Brain pericyte (primary cell): ENCODE results near the gene SGSH.
A peak's percentile ranks its signal among the peaks of the same experiment; 100 is the strongest.
"Not testable (repeated sequence)": the region's sequence is repeated elsewhere in the genome, so short reads cannot be mapped to it uniquely, and the experiment has no call there.

ENCODE experiments used
- DNase-seq: peaks from one replicate; pipeline ENCODE4 v3.0.0-alpha.2; 2012; ENCODE audit warnings: low read depth, low spot score

The SGSH gene

DNA sequence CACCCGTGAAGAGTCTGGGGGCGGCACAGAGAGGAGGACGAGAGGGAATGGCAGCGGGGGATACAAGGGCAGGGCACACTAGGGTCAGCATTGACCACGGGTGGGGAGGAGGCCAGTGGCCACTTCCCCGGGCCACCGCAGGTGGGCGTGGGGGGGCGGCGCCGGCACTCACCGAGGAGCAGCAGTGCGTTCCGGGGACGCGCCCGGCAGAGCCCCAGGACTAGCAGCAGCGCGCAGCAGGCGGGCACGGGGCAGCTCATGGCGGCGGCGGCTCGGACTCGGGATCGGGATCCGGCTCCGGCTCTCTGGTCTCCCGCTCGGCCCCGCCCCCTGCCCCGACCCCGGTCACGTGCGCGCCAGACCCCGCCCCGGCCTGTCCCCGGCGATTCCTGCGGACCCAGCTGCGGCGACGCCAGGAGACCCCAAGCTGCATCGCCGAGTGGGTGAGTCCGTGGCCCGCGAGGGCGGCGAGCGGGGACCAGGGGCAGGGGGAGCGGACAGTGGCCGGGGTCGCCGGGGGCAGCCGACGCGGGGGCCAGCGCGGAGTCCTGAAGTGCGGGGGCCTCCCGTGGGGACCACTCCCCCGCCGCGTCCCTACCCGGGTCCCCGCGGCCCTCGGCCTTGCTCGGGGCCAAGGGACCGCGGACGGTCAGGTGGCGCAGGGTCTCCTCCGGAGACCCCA is at the start of gene SGSH, which contains the start of gene SLC26A11:
SGSH (minus strand) TSS at position 280 of the 682 bp plus-strand sequence; CDS start at position 260, 20 bp downstream.
SLC26A11 (plus strand) TSS at position 374 of the 682 bp plus-strand sequence. CDS start 1,134 bp downstream, outside the sequence.
- DNase-seq = no peak

DNA sequence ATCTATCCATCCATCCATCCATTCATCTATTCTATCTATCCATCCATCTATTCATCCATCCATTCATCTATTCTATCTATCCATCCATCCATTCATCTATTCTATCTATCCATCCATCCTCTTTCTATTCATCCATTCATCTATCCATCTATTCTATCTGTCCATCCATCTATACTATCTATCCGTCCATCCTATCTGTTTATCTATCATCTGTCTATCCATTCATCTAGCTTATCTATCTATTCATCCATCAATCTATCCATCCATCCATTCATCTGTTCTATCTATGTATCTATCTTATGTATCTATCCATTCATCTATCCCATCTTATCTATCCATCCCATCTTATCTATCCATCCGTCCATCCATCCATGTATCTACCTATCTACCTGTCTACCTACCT is 49.3 kb upstream of the SGSH start:
- DNase-seq = no peak

DNA sequence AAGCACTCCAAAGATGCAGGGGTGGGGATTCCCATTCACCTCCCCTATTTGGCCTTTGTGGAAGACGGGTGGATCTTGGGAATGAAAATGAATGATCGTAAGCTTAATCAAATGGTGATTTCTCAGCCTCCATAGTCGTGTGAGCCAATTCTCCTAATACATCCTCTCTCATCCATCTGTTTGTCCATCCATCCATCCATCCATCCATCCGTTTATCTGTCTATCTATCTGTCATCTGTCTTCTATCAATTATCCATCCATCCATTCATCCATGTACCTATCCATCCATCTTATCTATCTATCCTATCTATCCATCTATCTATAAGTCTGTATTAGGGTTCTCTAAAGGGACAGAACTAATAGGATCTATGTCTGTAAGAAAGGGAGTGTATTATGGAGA is 48.3 kb upstream of the SGSH start:
- DNase-seq = no peak

DNA sequence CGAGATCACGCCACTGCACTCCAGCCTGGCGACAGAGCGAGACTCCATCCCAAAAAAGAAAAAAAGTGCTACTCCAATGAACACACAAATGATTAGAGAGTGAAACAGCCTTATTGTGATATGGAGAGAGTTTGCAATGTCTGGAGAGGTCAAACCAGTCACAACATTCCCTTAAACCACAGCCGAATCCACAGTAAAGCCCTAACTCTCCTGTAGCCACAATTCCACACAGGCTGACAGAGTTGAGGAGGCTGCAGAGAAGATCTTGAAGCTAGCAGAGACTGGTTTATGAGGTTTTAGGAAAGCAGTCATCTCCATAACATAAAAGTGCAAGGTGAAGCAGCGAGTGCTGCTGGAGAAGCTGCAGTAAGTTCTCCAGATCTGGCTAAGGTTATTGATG is 47.3 kb upstream of the SGSH start:
- DNase-seq = no peak

DNA sequence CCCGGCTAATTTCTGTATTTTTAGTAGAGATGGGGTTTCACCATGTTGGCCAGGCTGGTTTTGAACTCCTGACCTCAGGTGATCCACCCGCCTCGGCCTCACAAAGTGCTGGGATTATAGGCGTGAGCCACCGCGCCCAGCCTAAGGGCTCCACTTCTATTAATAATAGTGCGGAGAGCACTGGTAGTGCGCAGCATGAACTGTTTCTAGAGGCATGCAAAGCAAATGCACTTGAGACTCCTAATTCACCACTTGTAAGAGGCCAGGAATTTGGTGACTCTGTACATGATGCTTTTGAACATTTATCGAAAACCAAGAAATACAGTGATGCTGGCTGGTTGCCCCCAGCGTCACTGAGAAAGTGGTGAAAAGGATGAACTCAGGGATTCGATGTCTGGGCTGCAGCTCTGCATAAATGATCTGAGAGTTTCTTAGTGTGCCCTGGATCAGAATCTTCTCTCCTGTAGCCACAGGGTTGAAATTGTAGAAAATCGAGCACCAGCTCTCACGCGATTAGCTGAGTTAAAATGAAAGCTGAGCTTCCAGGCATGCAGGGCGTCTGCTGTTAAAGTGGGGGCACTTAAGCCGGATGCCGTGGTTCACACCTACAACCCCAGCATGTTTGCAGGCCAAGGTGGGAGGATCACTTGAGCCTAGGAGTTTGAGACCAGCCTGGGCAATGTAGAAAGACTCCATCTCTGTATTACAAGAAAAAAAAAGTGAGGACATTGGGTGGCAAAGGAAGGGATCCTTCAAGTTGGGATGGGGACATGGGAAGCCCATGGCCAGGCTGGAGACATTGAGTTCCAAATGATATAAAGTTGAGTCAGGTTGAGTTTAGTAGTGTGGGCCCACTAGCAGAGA is 45.3 kb upstream of the SGSH start:
- DNase-seq = no peak

- no peak for DNase-seq
Measured at GRCh38 chr17:80264205-80265075, 44.3 kb upstream of the SGSH start.

GRCh38 chr17:80263253-80264204 is 43.4 kb upstream of the SGSH start:
- peak; percentile 65 for DNase-seq

DNA sequence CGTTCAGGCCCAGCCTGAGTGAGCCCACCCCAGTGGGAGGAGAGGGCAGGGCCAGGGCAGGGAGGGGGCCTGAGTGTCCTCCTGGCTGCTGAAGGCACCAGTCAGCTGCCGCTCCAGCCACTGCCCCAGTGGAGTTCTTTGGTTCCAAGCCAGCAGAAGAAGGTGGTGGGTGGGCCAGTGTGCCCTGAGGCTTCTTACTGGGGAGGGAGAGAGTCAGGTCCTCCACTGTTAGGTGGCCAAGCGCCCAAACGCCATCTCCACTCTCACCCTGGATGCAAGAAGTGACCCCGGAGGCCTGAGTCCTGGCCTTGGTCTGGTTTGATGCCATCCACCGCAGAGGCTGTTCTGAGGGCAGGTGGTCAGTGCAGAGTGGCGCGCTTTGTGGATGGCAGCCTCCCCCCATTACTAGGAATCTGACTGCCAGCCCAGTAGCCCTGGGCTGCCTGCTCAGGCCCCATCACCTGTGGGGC is 42.7 kb upstream of the SGSH start:
- no peak for DNase-seq

GRCh38 chr17:80262291-80262690 is 42.2 kb upstream of the SGSH start:
- DNase-seq = no peak

DNA sequence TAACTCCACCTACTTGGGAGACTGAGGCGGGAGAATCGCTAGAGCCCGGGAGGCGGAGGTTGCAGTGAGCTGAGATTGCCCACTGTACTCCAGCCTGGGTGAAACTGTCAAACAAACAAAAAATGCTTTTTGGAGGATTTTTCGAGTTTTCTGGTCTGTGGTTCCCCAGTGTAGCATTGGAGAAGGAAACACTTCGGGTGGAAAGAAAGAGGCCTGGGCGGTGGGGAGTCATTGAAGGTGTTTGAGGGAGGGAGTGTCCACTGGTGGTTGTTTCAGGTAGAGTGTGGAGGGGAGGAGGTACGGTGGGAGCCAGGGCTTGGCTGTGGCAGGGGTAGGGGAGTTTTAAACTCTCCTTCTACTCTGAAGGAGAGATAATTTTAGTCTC is 41.8 kb upstream of the SGSH start:
- no peak for DNase-seq

- no peak for DNase-seq
Measured at GRCh38 chr17:80261159-80261894, 41.2 kb upstream of the SGSH start.

DNA sequence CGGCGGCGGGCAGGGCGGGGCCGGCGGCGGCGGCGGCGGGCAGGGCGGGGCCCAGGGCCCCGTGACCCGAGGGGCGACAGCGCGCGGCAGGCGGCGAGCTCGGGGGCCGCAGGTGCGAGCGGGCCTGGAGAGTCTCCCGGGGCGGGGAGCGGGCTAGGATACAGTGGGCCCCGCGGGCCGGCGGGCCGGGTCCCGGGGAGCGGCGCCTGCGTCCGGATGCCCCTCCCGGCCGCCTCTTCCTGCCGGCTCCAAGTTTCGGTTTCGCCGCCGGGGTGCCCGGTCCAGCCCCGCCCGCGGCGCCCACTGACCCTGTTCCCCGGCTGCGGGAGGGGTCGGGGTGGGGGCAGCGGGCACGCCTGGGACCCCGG is 40.6 kb upstream of the SGSH start, which contains the start of gene RNF213:
RNF213 (plus strand) TSS at position 62 of the 368 bp plus-strand sequence. CDS start 2,830 bp downstream, outside the sequence.
- no peak for DNase-seq

GRCh38 chr17:80260069-80260535 is 40.0 kb upstream of the SGSH start:
- no peak for DNase-seq

- no peak for DNase-seq
Measured at GRCh38 chr17:80259457-80260068, 39.4 kb upstream of the SGSH start.

GRCh38 chr17:80258296-80258695 is 38.2 kb upstream of the SGSH start:
- not testable (repeated sequence) for DNase-seq

DNA sequence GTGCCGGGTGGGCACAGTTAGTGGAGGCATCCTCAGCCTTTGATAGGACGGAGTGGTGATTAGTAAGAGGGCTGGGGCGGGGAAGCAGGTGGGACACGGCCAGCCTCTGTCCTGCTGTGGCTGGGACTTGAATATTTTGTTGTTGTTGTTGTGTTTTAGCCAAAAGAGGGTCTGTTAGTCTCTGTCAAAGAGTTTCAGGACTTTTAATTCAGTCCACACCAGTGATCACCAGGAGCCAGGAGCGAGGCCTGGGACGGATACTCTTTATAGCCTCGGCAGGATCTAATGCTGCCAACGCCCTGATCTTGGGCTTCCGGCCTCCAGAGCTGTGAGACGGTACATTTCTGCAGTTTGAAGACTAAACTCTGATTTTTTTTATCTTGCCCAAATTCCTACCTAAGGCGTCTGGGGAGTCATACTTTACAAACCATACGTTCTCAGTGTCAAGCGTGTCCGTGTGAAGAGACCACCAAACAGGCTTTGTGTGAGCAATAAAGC is 37.6 kb upstream of the SGSH start:
- no peak for DNase-seq

- no peak for DNase-seq
Measured at GRCh38 chr17:80256034-80256350, 35.9 kb upstream of the SGSH start.

- DNase-seq = no peak
Measured at GRCh38 chr17:80254396-80255251, 34.5 kb upstream of the SGSH start.
